Measurements from ENCODE around the gene TSSK3.
"Not testable (repeated sequence)": the region's sequence is repeated elsewhere in the genome, so short reads cannot be mapped to it uniquely, and the experiment has no call there.

The TSSK3 gene

GRCh38 chr1:32338637-32339145, 23.6 kb upstream of the TSSK3 start:
- no peak for DNase-seq (ENCODE audit: low spot score)

- no peak for DNase-seq (ENCODE audit: low spot score)
Observed at GRCh38 chr1:32339363-32339978, 22.9 kb upstream of the TSSK3 start.

GRCh38 chr1:32341186-32341757, 21.1 kb upstream of the TSSK3 start:
- no peak for DNase-seq (ENCODE audit: low spot score)

- DNase-seq (ENCODE audit: low spot score): no peak
Observed at GRCh38 chr1:32341971-32342370, 20.4 kb upstream of the TSSK3 start.

GRCh38 chr1:32342704-32343103, 19.6 kb upstream of the TSSK3 start:
- no peak for DNase-seq (ENCODE audit: low spot score)

GRCh38 chr1:32345289-32345827, 17.0 kb upstream of the TSSK3 start:
- no peak for DNase-seq (ENCODE audit: low spot score)

- no peak for DNase-seq (ENCODE audit: low spot score)
Observed at GRCh38 chr1:32346532-32347157, 15.7 kb upstream of the TSSK3 start.

- peak; percentile 74 for DNase-seq (ENCODE audit: low spot score)
Observed at GRCh38 chr1:32349211-32349708, 13.1 kb upstream of the TSSK3 start.

GRCh38 chr1:32350785-32351398, 11.4 kb upstream of the TSSK3 start:
- peak; percentile 82 for DNase-seq (ENCODE audit: low spot score)

GRCh38 chr1:32351399-32352238, 10.7 kb upstream of the TSSK3 start:
- peak; percentile 96 for DNase-seq (ENCODE audit: low spot score)

- DNase-seq (ENCODE audit: low spot score): no peak
Observed at GRCh38 chr1:32352239-32352745, 10.0 kb upstream of the TSSK3 start.

- no peak for DNase-seq (ENCODE audit: low spot score)
Observed at GRCh38 chr1:32352831-32353383, 9.4 kb upstream of the TSSK3 start.

GRCh38 chr1:32353431-32353830, 8.9 kb upstream of the TSSK3 start:
- DNase-seq (ENCODE audit: low spot score): no peak

- DNase-seq (ENCODE audit: low spot score): peak; percentile 85
Observed at GRCh38 chr1:32353886-32354570, 8.3 kb upstream of the TSSK3 start.

- DNase-seq (ENCODE audit: low spot score): not testable (repeated sequence)
Observed at GRCh38 chr1:32355778-32356177, 6.6 kb upstream of the TSSK3 start.

- DNase-seq (ENCODE audit: low spot score): no peak
Observed at GRCh38 chr1:32356478-32356877, 5.9 kb upstream of the TSSK3 start.

GRCh38 chr1:32357614-32358013, 4.7 kb upstream of the TSSK3 start:
- DNase-seq (ENCODE audit: low spot score): no peak

- no peak for DNase-seq (ENCODE audit: low spot score)
Observed at GRCh38 chr1:32358435-32358834, 3.9 kb upstream of the TSSK3 start.

- DNase-seq (ENCODE audit: low spot score): no peak
Observed at GRCh38 chr1:32361308-32361673, 1.0 kb upstream of the TSSK3 start.

- DNase-seq (ENCODE audit: low spot score): peak; percentile 43
Observed at GRCh38 chr1:32361674-32362473, 465 bp upstream of the TSSK3 start.

Data from hepatic stellate cell (primary cell).